K562 (cell line): ENCODE measurements around the gene LCNL1. TPM values are rescaled to one million over a fixed set of nuclear protein-coding genes. Genes with fewer than 3 reads are reported as not detected.

ENCODE experiments used
- BHLHE40 ChIP-seq: IDR thresholded peaks from 2 replicates; pipeline ENCODE4 v1.6.1; 2011; ENCODE audit warnings: low read length, improper control_type of control experiment
- CBX1 ChIP-seq: sonication (generic); IDR thresholded peaks from 2 replicates; pipeline ENCODE4 v1.6.1; 2016; ENCODE audit warnings: antibody characterized with exemption, low read depth, mild to moderate bottlenecking
- CXXC5 ChIP-seq: fragments of 250-450 bp; sonication (Bioruptor Pico); IDR thresholded peaks from 2 replicates; pipeline ENCODE4 v1.8.0; 2022; ENCODE audit warnings: inconsistent platforms, mild to moderate bottlenecking, moderate library complexity
- ERF ChIP-seq: fragments of 450-650 bp; formaldehyde crosslinking; IDR thresholded peaks from 2 replicates; pipeline ENCODE4 v1.4.0; 2020; ENCODE audit warnings: mild to moderate bottlenecking, mixed read lengths
- HDGF ChIP-seq: fragments of 450-650 bp; IDR thresholded peaks from 2 replicates; pipeline ENCODE4 v1.6.1; 2016
- HSF4 ChIP-seq: fragments of 250-450 bp; sonication (Bioruptor Pico); IDR thresholded peaks from 2 replicates; pipeline ENCODE4 v2.1.2; 2022; ENCODE audit warnings: mild to moderate bottlenecking, moderate library complexity, borderline replicate concordance
- IFI16 ChIP-seq: fragments of 250-450 bp; sonication (Bioruptor Pico); IDR thresholded peaks from 2 replicates; pipeline ENCODE4 v2.1.2; 2022; ENCODE audit warnings: mild to moderate bottlenecking, inconsistent platforms
- MAFG ChIP-seq: fragments of 450-650 bp; conservative IDR thresholded peaks from 2 replicates; pipeline ENCODE4 v1.6.1; 2016; ENCODE audit warnings: missing genetic modification characterization, missing compliant biosample characterization
- ZNF12 ChIP-seq: sonication (generic); formaldehyde crosslinking; IDR thresholded peaks from 2 replicates; pipeline ENCODE4 v1.4.0; 2020; ENCODE audit warnings: mild to moderate bottlenecking, missing genetic modification reagents
- ZNF57 ChIP-seq: fragments of 450-650 bp; formaldehyde crosslinking; IDR thresholded peaks from 2 replicates; pipeline ENCODE4 v1.4.0; 2020; ENCODE audit warnings: mild to moderate bottlenecking, moderate library complexity
- ZSCAN32 ChIP-seq: fragments of 450-650 bp; formaldehyde crosslinking; IDR thresholded peaks from 2 replicates; pipeline ENCODE4 v1.4.0; 2020; ENCODE audit warnings: mild to moderate bottlenecking, moderate library complexity
- polyA plus RNA-seq, 8 experiments: library from polyadenylated mRNA; depleted of rRNA in 4 of 8; stranded (reverse) in 5 of 8; unstranded in 3 of 8; fragments of >200 nt; fragmentation: Nextera tagmentation in 2 of 8; fragmentation: Illumina TruSeq in 1 of 8; extraction: Ambion mirVana in 2 of 8; extraction: Trizol in 1 of 8; gene quantifications; 2 replicates each; pipeline versions ENCODE4 v1.2.1 to v1.2.3, GENCODE V29; 2011 to 2014; ENCODE audit warnings: inconsistent platforms in 1 of 8, missing spikeins in 1 of 8
- total RNA-seq, 7 experiments: library from RNA; depleted of rRNA in 6 of 7; stranded (reverse); fragments of >200 nt in 6 of 7; fragmentation: Illumina TruSeq in 2 of 7; extraction: Trizol in 2 of 7; gene quantifications; 2 replicates each; pipeline versions ENCODE4 v1.2.1 to v1.2.3, GENCODE V29; 2011 to 2021; ENCODE audit warnings: low replicate concordance in 1 of 7
- TF ChIP-seq, protein P1 (sequence below): fragments of 450-650 bp; IDR thresholded peaks from 2 replicates; pipeline ENCODE4 v1.6.1; 2016
- TF ChIP-seq, protein P2 (sequence below): fragments of 450-650 bp; formaldehyde crosslinking; IDR thresholded peaks from 2 replicates; pipeline ENCODE4 v1.4.0; 2022; ENCODE audit warnings: missing genetic modification characterization
- TF ChIP-seq, protein P3 (sequence below): sonication (generic); formaldehyde crosslinking; IDR thresholded peaks from 2 replicates; pipeline ENCODE4 v1.8.1; 2023; ENCODE audit warnings: missing genetic modification reagents, mild to moderate bottlenecking, borderline replicate concordance
- TF ChIP-seq, protein P4 (sequence below): fragments of 450-650 bp; IDR thresholded peaks from 2 replicates; pipeline ENCODE4 v1.6.1; 2016; ENCODE audit warnings: antibody characterized with exemption

Gene LCNL1
- total and polyA plus RNA-seq, 9 of the 15 experiments (the other 6 are each of a cell fraction or from before 2014, with no cell fraction given): 0.04 to 0.16 (median 0.04) TPM; not detected in 4

DNA sequence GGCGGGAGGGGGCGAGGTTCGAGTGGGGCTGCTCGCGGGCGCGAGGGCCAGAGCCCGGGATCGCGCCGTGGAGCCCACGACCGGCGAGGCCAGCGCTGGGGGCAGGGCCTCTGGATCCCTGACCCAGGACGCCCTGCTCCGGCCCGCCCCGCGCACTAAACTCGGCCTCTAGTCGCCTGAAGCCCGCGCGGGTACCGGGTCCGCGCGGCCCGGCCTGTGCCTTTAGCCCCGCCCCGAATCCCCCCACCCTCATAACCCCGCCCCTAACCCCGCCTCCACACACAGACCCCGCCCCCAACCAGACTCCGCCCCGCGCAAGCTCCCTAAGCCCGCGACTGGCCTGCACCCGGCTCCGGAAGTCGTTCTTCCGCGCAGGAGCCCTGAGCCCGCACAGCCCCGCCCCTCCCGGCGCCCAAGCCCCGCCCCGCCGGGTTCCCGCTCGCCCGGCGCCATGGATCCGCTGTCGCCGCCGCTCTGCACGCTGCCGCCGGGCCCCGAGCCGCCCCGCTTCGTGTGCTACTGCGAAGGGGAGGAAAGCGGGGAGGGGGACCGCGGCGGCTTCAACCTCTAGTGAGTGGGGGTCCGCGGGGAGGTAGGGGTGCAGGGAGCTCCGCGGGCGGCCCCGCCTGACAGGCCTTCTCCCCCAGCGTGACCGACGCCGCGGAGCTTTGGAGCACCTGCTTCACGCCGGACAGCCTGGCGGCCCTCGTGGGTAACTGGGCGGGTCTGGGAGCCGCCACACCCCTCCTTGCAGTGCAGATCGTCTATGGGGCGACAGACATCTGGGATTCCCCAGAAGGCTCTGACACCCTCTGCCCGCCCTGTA is 9.4 kb downstream of the LCNL1 start, which contains the start of gene PAXX (continued):
- TF ChIP-seq, protein P1, sequence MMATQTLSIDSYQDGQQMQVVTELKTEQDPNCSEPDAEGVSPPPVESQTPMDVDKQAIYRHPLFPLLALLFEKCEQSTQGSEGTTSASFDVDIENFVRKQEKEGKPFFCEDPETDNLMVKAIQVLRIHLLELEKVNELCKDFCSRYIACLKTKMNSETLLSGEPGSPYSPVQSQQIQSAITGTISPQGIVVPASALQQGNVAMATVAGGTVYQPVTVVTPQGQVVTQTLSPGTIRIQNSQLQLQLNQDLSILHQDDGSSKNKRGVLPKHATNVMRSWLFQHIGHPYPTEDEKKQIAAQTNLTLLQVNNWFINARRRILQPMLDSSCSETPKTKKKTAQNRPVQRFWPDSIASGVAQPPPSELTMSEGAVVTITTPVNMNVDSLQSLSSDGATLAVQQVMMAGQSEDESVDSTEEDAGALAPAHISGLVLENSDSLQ: no peak
- peak; percentile 75 for TF ChIP-seq CXXC5 (CRISPR knock-in tag)
- TF ChIP-seq ZSCAN32 (CRISPR knock-in tag): no peak
- no peak for TF ChIP-seq HDGF
- no peak for TF ChIP-seq HSF4 (CRISPR knock-in tag)
- TF ChIP-seq CBX1: no peak
- TF ChIP-seq, protein P2, sequence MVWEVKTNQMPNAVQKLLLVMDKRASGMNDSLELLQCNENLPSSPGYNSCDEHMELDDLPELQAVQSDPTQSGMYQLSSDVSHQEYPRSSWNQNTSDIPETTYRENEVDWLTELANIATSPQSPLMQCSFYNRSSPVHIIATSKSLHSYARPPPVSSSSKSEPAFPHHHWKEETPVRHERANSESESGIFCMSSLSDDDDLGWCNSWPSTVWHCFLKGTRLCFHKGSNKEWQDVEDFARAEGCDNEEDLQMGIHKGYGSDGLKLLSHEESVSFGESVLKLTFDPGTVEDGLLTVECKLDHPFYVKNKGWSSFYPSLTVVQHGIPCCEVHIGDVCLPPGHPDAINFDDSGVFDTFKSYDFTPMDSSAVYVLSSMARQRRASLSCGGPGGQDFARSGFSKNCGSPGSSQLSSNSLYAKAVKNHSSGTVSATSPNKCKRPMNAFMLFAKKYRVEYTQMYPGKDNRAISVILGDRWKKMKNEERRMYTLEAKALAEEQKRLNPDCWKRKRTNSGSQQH (CRISPR knock-in tag): no peak
- no peak; the same call in 1 of the 2 replicates for TF ChIP-seq ZNF12 (CRISPR knock-in tag)
- no peak for TF ChIP-seq BHLHE40
- TF ChIP-seq, protein P3, sequence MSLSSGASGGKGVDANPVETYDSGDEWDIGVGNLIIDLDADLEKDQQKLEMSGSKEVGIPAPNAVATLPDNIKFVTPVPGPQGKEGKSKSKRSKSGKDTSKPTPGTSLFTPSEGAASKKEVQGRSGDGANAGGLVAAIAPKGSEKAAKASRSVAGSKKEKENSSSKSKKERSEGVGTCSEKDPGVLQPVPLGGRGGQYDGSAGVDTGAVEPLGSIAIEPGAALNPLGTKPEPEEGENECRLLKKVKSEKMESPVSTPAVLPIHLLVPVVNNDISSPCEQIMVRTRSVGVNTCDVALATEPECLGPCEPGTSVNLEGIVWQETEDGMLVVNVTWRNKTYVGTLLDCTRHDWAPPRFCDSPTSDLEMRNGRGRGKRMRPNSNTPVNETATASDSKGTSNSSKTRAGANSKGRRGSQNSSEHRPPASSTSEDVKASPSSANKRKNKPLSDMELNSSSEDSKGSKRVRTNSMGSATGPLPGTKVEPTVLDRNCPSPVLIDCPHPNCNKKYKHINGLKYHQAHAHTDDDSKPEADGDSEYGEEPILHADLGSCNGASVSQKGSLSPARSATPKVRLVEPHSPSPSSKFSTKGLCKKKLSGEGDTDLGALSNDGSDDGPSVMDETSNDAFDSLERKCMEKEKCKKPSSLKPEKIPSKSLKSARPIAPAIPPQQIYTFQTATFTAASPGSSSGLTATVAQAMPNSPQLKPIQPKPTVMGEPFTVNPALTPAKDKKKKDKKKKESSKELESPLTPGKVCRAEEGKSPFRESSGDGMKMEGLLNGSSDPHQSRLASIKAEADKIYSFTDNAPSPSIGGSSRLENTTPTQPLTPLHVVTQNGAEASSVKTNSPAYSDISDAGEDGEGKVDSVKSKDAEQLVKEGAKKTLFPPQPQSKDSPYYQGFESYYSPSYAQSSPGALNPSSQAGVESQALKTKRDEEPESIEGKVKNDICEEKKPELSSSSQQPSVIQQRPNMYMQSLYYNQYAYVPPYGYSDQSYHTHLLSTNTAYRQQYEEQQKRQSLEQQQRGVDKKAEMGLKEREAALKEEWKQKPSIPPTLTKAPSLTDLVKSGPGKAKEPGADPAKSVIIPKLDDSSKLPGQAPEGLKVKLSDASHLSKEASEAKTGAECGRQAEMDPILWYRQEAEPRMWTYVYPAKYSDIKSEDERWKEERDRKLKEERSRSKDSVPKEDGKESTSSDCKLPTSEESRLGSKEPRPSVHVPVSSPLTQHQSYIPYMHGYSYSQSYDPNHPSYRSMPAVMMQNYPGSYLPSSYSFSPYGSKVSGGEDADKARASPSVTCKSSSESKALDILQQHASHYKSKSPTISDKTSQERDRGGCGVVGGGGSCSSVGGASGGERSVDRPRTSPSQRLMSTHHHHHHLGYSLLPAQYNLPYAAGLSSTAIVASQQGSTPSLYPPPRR (CRISPR knock-in tag): 0 out of 2 replicates have a peak, but pooled peaks have one; percentile 31
- TF ChIP-seq ERF (CRISPR knock-in tag): no peak
- TF ChIP-seq ZNF57 (CRISPR knock-in tag): 0 out of 2 replicates have a peak, but pooled peaks have one; percentile 9
- TF ChIP-seq, protein P4, sequence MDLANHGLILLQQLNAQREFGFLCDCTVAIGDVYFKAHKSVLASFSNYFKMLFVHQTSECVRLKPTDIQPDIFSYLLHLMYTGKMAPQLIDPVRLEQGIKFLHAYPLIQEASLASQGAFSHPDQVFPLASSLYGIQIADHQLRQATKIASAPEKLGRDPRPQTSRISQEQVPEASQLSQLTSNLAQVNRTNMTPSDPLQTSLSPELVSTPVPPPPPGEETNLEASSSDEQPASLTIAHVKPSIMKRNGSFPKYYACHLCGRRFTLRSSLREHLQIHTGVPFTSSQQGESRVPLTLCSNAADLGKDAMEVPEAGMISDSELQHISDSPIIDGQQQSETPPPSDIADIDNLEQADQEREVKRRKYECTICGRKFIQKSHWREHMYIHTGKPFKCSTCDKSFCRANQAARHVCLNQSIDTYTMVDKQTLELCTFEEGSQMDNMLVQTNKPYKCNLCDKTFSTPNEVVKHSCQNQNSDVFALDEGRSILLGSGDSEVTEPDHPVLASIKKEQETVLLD: no peak
- TF ChIP-seq IFI16 (CRISPR knock-in tag): no peak
- TF ChIP-seq MAFG (tag): no peak
